ENCODE measurements around the gene PHAF1. TPM values are rescaled to one million over a fixed set of nuclear protein-coding genes. Genes with fewer than 3 reads are reported as not detected.
A peak's percentile ranks its signal among the peaks of the same experiment; 100 is the strongest.

Gene PHAF1
- total and polyA plus RNA-seq, 9 of the 15 experiments (the other 6 are each of a cell fraction or from before 2014, with no cell fraction given), result 5.1 to 25.4 (median 13.8) TPM

DNA sequence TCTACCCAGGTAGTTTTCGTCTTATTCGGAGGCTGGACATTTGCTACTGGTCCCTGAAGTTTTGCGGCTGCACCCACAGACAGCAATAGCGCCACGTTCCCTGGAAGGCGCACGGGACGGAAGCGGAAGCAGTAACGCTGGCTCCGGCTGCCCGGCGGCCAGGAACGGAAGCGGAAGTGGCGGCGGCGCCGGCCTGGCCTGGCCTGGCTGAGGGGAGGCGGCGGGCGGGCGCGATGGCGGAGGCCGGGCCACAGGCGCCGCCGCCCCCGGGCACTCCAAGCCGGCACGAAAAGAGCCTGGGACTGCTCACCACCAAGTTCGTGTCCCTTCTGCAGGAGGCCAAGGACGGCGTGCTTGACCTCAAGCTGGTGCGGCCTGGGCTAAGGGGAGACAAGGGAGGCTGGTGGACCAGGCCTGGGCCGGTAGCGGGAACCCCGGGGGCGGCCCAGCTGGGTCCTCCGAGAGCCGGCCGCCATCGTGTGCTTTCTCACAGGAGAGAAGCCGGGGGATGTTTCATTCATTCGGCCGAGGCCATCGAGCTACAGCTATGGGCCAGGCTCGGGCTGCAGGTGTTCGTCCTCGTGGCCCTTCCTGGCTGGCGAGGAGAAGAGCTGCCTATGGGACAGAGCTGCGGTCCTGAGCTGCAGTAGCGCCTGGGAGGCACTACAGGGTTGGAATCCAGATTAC lies 82.4 kb downstream of the PHAF1 start, which contains the start of gene E2F4 (continued):
- TF ChIP-seq, protein P1, sequence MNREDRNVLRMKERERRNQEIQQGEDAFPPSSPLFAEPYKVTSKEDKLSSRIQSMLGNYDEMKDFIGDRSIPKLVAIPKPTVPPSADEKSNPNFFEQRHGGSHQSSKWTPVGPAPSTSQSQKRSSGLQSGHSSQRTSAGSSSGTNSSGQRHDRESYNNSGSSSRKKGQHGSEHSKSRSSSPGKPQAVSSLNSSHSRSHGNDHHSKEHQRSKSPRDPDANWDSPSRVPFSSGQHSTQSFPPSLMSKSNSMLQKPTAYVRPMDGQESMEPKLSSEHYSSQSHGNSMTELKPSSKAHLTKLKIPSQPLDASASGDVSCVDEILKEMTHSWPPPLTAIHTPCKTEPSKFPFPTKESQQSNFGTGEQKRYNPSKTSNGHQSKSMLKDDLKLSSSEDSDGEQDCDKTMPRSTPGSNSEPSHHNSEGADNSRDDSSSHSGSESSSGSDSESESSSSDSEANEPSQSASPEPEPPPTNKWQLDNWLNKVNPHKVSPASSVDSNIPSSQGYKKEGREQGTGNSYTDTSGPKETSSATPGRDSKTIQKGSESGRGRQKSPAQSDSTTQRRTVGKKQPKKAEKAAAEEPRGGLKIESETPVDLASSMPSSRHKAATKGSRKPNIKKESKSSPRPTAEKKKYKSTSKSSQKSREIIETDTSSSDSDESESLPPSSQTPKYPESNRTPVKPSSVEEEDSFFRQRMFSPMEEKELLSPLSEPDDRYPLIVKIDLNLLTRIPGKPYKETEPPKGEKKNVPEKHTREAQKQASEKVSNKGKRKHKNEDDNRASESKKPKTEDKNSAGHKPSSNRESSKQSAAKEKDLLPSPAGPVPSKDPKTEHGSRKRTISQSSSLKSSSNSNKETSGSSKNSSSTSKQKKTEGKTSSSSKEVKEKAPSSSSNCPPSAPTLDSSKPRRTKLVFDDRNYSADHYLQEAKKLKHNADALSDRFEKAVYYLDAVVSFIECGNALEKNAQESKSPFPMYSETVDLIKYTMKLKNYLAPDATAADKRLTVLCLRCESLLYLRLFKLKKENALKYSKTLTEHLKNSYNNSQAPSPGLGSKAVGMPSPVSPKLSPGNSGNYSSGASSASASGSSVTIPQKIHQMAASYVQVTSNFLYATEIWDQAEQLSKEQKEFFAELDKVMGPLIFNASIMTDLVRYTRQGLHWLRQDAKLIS (CRISPR knock-in tag; IDR thresholded peaks at IDR 0.05), result no peak
- peak; percentile 61; the same call in 1 of the 2 replicates for TF ChIP-seq EP400 (IDR thresholded peaks at IDR 0.05)
- no peak for TF ChIP-seq TCF7 (IDR thresholded peaks at IDR 0.05; ENCODE audit: borderline replicate concordance)
- TF ChIP-seq ZKSCAN3 (CRISPR knock-in tag; IDR thresholded peaks at IDR 0.05), result no peak
- TF ChIP-seq SP2 (IDR thresholded peaks at IDR 0.05; ENCODE audit: extremely low read depth, low read depth, low read length, poor library complexity, severe bottlenecking), result no peak
- TF ChIP-seq RBM34 (IDR thresholded peaks at IDR 0.05; ENCODE audit: borderline replicate concordance, insufficient read depth, low read length), result no peak
- no peak for TF ChIP-seq GTF2F1 (IDR thresholded peaks at IDR 0.05; ENCODE audit: low read depth, low read length)
- no peak for TF ChIP-seq RBM39 (optimal IDR thresholded peaks at IDR 0.05; ENCODE audit: low read depth, low read length)
- TF ChIP-seq, protein P2, sequence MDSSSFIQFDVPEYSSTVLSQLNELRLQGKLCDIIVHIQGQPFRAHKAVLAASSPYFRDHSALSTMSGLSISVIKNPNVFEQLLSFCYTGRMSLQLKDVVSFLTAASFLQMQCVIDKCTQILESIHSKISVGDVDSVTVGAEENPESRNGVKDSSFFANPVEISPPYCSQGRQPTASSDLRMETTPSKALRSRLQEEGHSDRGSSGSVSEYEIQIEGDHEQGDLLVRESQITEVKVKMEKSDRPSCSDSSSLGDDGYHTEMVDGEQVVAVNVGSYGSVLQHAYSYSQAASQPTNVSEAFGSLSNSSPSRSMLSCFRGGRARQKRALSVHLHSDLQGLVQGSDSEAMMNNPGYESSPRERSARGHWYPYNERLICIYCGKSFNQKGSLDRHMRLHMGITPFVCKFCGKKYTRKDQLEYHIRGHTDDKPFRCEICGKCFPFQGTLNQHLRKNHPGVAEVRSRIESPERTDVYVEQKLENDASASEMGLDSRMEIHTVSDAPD (CRISPR knock-in tag; IDR thresholded peaks at IDR 0.05), result no peak
- TF ChIP-seq, protein P3, sequence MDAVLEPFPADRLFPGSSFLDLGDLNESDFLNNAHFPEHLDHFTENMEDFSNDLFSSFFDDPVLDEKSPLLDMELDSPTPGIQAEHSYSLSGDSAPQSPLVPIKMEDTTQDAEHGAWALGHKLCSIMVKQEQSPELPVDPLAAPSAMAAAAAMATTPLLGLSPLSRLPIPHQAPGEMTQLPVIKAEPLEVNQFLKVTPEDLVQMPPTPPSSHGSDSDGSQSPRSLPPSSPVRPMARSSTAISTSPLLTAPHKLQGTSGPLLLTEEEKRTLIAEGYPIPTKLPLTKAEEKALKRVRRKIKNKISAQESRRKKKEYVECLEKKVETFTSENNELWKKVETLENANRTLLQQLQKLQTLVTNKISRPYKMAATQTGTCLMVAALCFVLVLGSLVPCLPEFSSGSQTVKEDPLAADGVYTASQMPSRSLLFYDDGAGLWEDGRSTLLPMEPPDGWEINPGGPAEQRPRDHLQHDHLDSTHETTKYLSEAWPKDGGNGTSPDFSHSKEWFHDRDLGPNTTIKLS (IDR thresholded peaks at IDR 0.05; ENCODE audit: borderline replicate concordance, low read depth), result peak; percentile 64; the same call in 1 of the 2 replicates
- TF ChIP-seq EWSR1 (IDR thresholded peaks at IDR 0.05; ENCODE audit: borderline replicate concordance, low read depth, partially characterized antibody), result no peak
- TF ChIP-seq CBX1 (IDR thresholded peaks at IDR 0.05; ENCODE audit: low read depth), result no peak
- TF ChIP-seq, protein P4, sequence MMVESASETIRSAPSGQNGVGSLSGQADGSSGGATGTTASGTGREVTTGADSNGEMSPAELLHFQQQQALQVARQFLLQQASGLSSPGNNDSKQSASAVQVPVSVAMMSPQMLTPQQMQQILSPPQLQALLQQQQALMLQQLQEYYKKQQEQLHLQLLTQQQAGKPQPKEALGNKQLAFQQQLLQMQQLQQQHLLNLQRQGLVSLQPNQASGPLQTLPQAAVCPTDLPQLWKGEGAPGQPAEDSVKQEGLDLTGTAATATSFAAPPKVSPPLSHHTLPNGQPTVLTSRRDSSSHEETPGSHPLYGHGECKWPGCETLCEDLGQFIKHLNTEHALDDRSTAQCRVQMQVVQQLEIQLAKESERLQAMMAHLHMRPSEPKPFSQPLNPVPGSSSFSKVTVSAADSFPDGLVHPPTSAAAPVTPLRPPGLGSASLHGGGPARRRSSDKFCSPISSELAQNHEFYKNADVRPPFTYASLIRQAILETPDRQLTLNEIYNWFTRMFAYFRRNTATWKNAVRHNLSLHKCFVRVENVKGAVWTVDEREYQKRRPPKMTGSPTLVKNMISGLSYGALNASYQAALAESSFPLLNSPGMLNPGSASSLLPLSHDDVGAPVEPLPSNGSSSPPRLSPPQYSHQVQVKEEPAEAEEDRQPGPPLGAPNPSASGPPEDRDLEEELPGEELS (CRISPR knock-in tag; IDR thresholded peaks at IDR 0.05; ENCODE audit: borderline replicate concordance), result no peak
- TF ChIP-seq ZNF316 (IDR thresholded peaks at IDR 0.05), result no peak

Data from K562 (cell line).